K562 (cell line): ENCODE results near the gene PDZK1IP1. TPM values are rescaled to one million over a fixed set of nuclear protein-coding genes. Genes with fewer than 3 reads are reported as not detected.

Experiments used
- KLF16 ChIP-seq: IDR thresholded peaks from 2 replicates; pipeline ENCODE4 v1.6.1; 2016; ENCODE audit warnings: antibody characterized with exemption
- MAFK ChIP-seq: IDR thresholded peaks from 2 replicates; pipeline ENCODE4 v1.6.1; 2011; ENCODE audit warnings: low read length, improper control_type of control experiment
- MEIS2 ChIP-seq: fragments of 450-650 bp; IDR thresholded peaks from 2 replicates; pipeline ENCODE4 v1.6.1; 2014; ENCODE audit warnings: mild to moderate bottlenecking; ENCODE audit not compliant: partially characterized antibody
- MYNN ChIP-seq, 2 experiments: sonication (generic); formaldehyde crosslinking in 1 of 2; IDR thresholded peaks; 2 replicates each; pipeline versions ENCODE4 v1.5.0 to v1.6.1; 2016 to 2020; ENCODE audit warnings: antibody characterized with exemption in 1 of 2, missing genetic modification reagents in 1 of 2
- NFATC3 ChIP-seq: fragments of 450-650 bp; IDR thresholded peaks from 2 replicates; pipeline ENCODE4 v1.6.1; 2017; ENCODE audit warnings: mild to moderate bottlenecking
- SAFB2 ChIP-seq: fragments of 200-400 bp; formaldehyde crosslinking; IDR thresholded peaks from 2 replicates; pipeline ENCODE4 v1.6.1; 2018; ENCODE audit warnings: borderline replicate concordance, low read length, low read depth, moderate library complexity; ENCODE audit not compliant: severe bottlenecking
- polyA plus RNA-seq, 8 experiments: library from polyadenylated mRNA; depleted of rRNA in 4 of 8; stranded (reverse) in 5 of 8; unstranded in 3 of 8; fragments of >200 nt; fragmentation: Nextera tagmentation in 2 of 8; fragmentation: Illumina TruSeq in 1 of 8; extraction: Ambion mirVana in 2 of 8; extraction: Trizol in 1 of 8; gene quantifications; 2 replicates each; pipeline versions ENCODE4 v1.2.1 to v1.2.3, GENCODE V29; 2011 to 2014; ENCODE audit warnings: inconsistent platforms in 1 of 8, missing spikeins in 1 of 8
- total RNA-seq, 7 experiments: library from RNA; depleted of rRNA in 6 of 7; stranded (reverse); fragments of >200 nt in 6 of 7; fragmentation: Illumina TruSeq in 2 of 7; extraction: Trizol in 2 of 7; gene quantifications; 2 replicates each; pipeline versions ENCODE4 v1.2.1 to v1.2.3, GENCODE V29; 2011 to 2021; ENCODE audit warnings: low replicate concordance in 1 of 7
- TF ChIP-seq, protein P1 (sequence below): fragments of 450-650 bp; IDR thresholded peaks from 2 replicates; pipeline ENCODE4 v1.6.1; 2017; ENCODE audit warnings: antibody characterized with exemption, mild to moderate bottlenecking
- TF ChIP-seq, protein P2 (sequence below): fragments of 450-650 bp; IDR thresholded peaks from 2 replicates; pipeline ENCODE4 v1.6.1; 2018; ENCODE audit warnings: mild to moderate bottlenecking, low read depth; ENCODE audit not compliant: partially characterized antibody
- TF ChIP-seq, protein P3 (sequence below): fragments of 200-400 bp; formaldehyde crosslinking; IDR thresholded peaks from 2 replicates; pipeline ENCODE4 v1.6.1; 2017; ENCODE audit warnings: mild to moderate bottlenecking, low read depth, low read length, moderate library complexity
- TF ChIP-seq, protein P4 (sequence below): fragments of 250-450 bp; sonication (Bioruptor Pico); IDR thresholded peaks from 2 replicates; pipeline ENCODE4 v1.4.0; 2020
- TF ChIP-seq, protein P5 (sequence below): sonication (generic); IDR thresholded peaks from 2 replicates; pipeline ENCODE4 v1.6.1; 2016

Gene PDZK1IP1
- total and polyA plus RNA-seq, 9 of the 15 experiments (the other 6 are each of a cell fraction or from before 2014, with no cell fraction given), result 0.17 to 0.68 (median 0.53) TPM; not detected in 2

DNA sequence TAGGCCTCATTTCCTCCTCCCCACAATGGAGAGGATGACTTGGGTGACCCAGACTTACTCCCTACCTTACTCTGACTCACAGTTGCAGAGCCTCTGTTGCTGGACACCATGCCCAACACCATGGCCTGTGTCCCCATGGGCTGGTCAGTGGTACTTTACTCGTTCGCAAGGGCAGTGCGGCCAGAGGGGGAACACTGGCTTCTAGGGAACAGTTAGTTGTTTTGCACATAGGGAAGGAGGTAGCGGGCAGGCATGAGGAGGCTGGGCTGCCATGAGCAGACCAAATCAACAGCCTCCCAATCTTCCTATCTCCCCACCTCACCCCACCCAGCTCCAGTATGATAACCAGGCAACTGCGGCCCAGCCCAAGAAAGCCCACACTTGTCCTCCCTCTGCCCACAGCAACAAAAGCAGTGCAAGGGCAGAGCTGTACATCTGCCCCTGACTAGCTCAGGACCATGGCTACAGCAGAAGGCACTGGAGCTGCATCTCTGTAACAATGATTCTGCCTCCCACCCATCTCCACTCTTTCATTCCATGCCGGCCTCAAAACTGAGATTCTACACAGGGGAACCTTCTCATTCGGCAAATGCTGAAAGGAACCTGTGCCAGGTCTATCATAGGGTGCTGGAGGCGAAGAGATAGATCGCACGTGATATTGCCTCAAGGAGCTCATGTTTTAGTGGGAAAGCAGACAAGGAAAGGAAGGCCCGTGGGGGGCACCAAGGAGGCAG lies 23.6 kb upstream of the PDZK1IP1 start (continued):
- TF ChIP-seq MAFK (no peak), MEIS2 (no peak), KLF16 (peak; percentile 35; the same call in 1 of the 2 replicates), SAFB2 (no peak), MYNN (IDR thresholded peaks at IDR 0.05) (peak; percentile 81), MYNN (CRISPR knock-in tag; IDR thresholded peaks at IDR 0.05) (no peak), NFATC3 (no peak)
- TF ChIP-seq, protein P1, sequence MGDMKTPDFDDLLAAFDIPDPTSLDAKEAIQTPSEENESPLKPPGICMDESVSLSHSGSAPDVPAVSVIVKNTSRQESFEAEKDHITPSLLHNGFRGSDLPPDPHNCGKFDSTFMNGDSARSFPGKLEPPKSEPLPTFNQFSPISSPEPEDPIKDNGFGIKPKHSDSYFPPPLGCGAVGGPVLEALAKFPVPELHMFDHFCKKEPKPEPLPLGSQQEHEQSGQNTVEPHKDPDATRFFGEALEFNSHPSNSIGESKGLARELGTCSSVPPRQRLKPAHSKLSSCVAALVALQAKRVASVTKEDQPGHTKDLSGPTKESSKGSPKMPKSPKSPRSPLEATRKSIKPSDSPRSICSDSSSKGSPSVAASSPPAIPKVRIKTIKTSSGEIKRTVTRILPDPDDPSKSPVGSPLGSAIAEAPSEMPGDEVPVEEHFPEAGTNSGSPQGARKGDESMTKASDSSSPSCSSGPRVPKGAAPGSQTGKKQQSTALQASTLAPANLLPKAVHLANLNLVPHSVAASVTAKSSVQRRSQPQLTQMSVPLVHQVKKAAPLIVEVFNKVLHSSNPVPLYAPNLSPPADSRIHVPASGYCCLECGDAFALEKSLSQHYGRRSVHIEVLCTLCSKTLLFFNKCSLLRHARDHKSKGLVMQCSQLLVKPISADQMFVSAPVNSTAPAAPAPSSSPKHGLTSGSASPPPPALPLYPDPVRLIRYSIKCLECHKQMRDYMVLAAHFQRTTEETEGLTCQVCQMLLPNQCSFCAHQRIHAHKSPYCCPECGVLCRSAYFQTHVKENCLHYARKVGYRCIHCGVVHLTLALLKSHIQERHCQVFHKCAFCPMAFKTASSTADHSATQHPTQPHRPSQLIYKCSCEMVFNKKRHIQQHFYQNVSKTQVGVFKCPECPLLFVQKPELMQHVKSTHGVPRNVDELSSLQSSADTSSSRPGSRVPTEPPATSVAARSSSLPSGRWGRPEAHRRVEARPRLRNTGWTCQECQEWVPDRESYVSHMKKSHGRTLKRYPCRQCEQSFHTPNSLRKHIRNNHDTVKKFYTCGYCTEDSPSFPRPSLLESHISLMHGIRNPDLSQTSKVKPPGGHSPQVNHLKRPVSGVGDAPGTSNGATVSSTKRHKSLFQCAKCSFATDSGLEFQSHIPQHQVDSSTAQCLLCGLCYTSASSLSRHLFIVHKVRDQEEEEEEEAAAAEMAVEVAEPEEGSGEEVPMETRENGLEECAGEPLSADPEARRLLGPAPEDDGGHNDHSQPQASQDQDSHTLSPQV, result peak; percentile 82
- TF ChIP-seq, protein P2, sequence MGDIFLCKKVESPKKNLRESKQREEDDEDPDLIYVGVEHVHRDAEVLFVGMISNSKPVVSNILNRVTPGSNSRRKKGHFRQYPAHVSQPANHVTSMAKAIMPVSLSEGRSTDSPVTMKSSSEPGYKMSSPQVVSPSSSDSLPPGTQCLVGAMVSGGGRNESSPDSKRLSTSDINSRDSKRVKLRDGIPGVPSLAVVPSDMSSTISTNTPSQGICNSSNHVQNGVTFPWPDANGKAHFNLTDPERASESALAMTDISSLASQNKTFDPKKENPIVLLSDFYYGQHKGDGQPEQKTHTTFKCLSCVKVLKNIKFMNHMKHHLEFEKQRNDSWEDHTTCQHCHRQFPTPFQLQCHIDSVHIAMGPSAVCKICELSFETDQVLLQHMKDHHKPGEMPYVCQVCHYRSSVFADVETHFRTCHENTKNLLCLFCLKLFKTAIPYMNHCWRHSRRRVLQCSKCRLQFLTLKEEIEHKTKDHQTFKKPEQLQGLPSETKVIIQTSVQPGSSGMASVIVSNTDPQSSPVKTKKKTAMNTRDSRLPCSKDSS, result no peak
- TF ChIP-seq, protein P3, sequence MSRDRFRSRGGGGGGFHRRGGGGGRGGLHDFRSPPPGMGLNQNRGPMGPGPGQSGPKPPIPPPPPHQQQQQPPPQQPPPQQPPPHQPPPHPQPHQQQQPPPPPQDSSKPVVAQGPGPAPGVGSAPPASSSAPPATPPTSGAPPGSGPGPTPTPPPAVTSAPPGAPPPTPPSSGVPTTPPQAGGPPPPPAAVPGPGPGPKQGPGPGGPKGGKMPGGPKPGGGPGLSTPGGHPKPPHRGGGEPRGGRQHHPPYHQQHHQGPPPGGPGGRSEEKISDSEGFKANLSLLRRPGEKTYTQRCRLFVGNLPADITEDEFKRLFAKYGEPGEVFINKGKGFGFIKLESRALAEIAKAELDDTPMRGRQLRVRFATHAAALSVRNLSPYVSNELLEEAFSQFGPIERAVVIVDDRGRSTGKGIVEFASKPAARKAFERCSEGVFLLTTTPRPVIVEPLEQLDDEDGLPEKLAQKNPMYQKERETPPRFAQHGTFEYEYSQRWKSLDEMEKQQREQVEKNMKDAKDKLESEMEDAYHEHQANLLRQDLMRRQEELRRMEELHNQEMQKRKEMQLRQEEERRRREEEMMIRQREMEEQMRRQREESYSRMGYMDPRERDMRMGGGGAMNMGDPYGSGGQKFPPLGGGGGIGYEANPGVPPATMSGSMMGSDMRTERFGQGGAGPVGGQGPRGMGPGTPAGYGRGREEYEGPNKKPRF, result no peak
- TF ChIP-seq, protein P4, sequence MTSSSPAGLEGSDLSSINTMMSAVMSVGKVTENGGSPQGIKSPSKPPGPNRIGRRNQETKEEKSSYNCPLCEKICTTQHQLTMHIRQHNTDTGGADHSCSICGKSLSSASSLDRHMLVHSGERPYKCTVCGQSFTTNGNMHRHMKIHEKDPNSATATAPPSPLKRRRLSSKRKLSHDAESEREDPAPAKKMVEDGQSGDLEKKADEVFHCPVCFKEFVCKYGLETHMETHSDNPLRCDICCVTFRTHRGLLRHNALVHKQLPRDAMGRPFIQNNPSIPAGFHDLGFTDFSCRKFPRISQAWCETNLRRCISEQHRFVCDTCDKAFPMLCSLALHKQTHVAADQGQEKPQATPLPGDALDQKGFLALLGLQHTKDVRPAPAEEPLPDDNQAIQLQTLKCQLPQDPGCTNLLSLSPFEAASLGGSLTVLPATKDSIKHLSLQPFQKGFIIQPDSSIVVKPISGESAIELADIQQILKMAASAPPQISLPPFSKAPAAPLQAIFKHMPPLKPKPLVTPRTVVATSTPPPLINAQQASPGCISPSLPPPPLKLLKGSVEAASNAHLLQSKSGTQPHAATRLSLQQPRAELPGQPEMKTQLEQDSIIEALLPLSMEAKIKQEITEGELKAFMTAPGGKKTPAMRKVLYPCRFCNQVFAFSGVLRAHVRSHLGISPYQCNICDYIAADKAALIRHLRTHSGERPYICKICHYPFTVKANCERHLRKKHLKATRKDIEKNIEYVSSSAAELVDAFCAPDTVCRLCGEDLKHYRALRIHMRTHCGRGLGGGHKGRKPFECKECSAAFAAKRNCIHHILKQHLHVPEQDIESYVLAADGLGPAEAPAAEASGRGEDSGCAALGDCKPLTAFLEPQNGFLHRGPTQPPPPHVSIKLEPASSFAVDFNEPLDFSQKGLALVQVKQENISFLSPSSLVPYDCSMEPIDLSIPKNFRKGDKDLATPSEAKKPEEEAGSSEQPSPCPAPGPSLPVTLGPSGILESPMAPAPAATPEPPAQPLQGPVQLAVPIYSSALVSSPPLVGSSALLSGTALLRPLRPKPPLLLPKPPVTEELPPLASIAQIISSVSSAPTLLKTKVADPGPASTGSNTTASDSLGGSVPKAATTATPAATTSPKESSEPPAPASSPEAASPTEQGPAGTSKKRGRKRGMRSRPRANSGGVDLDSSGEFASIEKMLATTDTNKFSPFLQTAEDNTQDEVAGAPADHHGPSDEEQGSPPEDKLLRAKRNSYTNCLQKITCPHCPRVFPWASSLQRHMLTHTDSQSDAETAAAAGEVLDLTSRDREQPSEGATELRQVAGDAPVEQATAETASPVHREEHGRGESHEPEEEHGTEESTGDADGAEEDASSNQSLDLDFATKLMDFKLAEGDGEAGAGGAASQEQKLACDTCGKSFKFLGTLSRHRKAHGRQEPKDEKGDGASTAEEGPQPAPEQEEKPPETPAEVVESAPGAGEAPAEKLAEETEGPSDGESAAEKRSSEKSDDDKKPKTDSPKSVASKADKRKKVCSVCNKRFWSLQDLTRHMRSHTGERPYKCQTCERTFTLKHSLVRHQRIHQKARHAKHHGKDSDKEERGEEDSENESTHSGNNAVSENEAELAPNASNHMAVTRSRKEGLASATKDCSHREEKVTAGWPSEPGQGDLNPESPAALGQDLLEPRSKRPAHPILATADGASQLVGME (CRISPR knock-in tag), result no peak
- TF ChIP-seq, protein P5, sequence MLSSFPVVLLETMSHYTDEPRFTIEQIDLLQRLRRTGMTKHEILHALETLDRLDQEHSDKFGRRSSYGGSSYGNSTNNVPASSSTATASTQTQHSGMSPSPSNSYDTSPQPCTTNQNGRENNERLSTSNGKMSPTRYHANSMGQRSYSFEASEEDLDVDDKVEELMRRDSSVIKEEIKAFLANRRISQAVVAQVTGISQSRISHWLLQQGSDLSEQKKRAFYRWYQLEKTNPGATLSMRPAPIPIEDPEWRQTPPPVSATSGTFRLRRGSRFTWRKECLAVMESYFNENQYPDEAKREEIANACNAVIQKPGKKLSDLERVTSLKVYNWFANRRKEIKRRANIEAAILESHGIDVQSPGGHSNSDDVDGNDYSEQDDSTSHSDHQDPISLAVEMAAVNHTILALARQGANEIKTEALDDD, result peak; percentile 80
